Measurements from ENCODE around the gene PHC2. TPM values are rescaled to one million over a fixed set of nuclear protein-coding genes. Genes with fewer than 3 reads are reported as not detected.

Gene PHC2
- polyA plus RNA-seq, 1 donor (not counting 4 experiments of a cell fraction or from before 2014, with no cell fraction given), result 51.7 TPM

GRCh38 chr1:33383489-33383888 lies 47.4 kb downstream of the PHC2 start:
- Histone ChIP-seq H3K36me3 (ENCODE audit: control insufficient read depth in 2 of 2, extremely low read depth in 1 of 2, insufficient read depth in 2 of 2, low read length in 2 of 2) (peaks cover 0 to 3% of the 10 kb centered on the region in 2 experiments), H3K27ac (ENCODE audit: control insufficient read depth, insufficient read depth, low read length) (no peak overlapping the region), H3K4me1 (ENCODE audit: control insufficient read depth, extremely low read depth, insufficient read depth, low read length) (peaks cover 23% of the 10 kb centered on the region), H4K20me1 (ENCODE audit: control insufficient read depth, extremely low read depth, insufficient read depth, low read length) (no peaks in the 10 kb centered on the region), H3K4me2 (ENCODE audit: control insufficient read depth, extremely low read depth, insufficient read depth, low read depth, low read length) (no peak overlapping the region), H3K27me3 (ENCODE audit: control insufficient read depth, extremely low read depth, insufficient read depth, low read length) (no peaks in the 10 kb centered on the region), H3K9ac (ENCODE audit: control insufficient read depth, extremely low read depth, insufficient read depth, low read length) (no peak overlapping the region), H2AFZ (ENCODE audit: control insufficient read depth, low read length) (no peak overlapping the region), H3K9me3 (ENCODE audit: control insufficient read depth, low read depth, low read length) (no peaks in the 10 kb centered on the region), H3K9me1 (ENCODE audit: control insufficient read depth, extremely low read depth, insufficient read depth, low read length) (no peaks in the 10 kb centered on the region), H3K4me3 (ENCODE audit: control insufficient read depth in 2 of 3, extremely low read depth in 1 of 3, insufficient read depth in 2 of 3, low read depth in 1 of 3, low read length in 3 of 3) (no peak overlapping the region), H3K79me2 (ENCODE audit: control insufficient read depth, insufficient read depth, low read length) (peaks cover 33% of the 10 kb centered on the region)
- FAIRE-seq (no peak), DNase-seq (ENCODE audit: low read depth, low spot score) (no peak)
- dilution Hi-C loops (cut with MboI; ENCODE audit: extremely low pct_ligation_motif_present, low sequenced_read_pairs), result no loop called here
- TF ChIP-seq EZH2 (IDR thresholded peaks at IDR 0.05; ENCODE audit: low read length) (no peak), CTCF (optimal IDR thresholded peaks at IDR 0.05 in 1 of 3, IDR thresholded peaks at IDR 0.05 in 1 of 3, conservative IDR thresholded peaks at IDR 0.05 in 1 of 3; ENCODE audit: extremely low read depth in 1 of 3, insufficient read depth in 2 of 3, low read length in 3 of 3) (no peak)

GRCh38 chr1:33382661-33383415 lies 48.1 kb downstream of the PHC2 start:
- DNase-seq (ENCODE audit: low read depth, low spot score), result no peak
- Histone ChIP-seq H3K27me3 (ENCODE audit: control insufficient read depth, extremely low read depth, insufficient read depth, low read length) (no peaks in the 10 kb centered on the region), H3K36me3 (ENCODE audit: control insufficient read depth in 2 of 2, extremely low read depth in 1 of 2, insufficient read depth in 2 of 2, low read length in 2 of 2) (peaks cover 0 to 3% of the 10 kb centered on the region in 2 experiments), H4K20me1 (ENCODE audit: control insufficient read depth, extremely low read depth, insufficient read depth, low read length) (no peaks in the 10 kb centered on the region), H3K27ac (ENCODE audit: control insufficient read depth, insufficient read depth, low read length) (no peak overlapping the region), H2AFZ (ENCODE audit: control insufficient read depth, low read length) (no peak overlapping the region), H3K9me3 (ENCODE audit: control insufficient read depth, low read depth, low read length) (no peaks in the 10 kb centered on the region), H3K4me1 (ENCODE audit: control insufficient read depth, extremely low read depth, insufficient read depth, low read length) (peaks cover 25% of the 10 kb centered on the region), H3K4me2 (ENCODE audit: control insufficient read depth, extremely low read depth, insufficient read depth, low read depth, low read length) (no peak overlapping the region), H3K9me1 (ENCODE audit: control insufficient read depth, extremely low read depth, insufficient read depth, low read length) (no peaks in the 10 kb centered on the region), H3K79me2 (ENCODE audit: control insufficient read depth, insufficient read depth, low read length) (peaks cover 36% of the 10 kb centered on the region), H3K4me3 (ENCODE audit: control insufficient read depth in 2 of 3, extremely low read depth in 1 of 3, insufficient read depth in 2 of 3, low read depth in 1 of 3, low read length in 3 of 3) (no peak overlapping the region), H3K9ac (ENCODE audit: control insufficient read depth, extremely low read depth, insufficient read depth, low read length) (no peak overlapping the region)
- dilution Hi-C loops (cut with MboI; ENCODE audit: extremely low pct_ligation_motif_present, low sequenced_read_pairs), result no loop called here
- no peak for FAIRE-seq
- TF ChIP-seq EZH2 (IDR thresholded peaks at IDR 0.05; ENCODE audit: low read length) (no peak), CTCF (optimal IDR thresholded peaks at IDR 0.05 in 1 of 3, IDR thresholded peaks at IDR 0.05 in 1 of 3, conservative IDR thresholded peaks at IDR 0.05 in 1 of 3; ENCODE audit: extremely low read depth in 1 of 3, insufficient read depth in 2 of 3, low read length in 3 of 3) (no peak)
